Activated CD4-positive, CD25-positive, alpha-beta regulatory T cell treated with anti-CD3 and anti-CD28 coated beads, Interleukin-2, amount 50 U/mL, for 72 hours (primary cell): ENCODE measurements around the gene KIF25.
"Not testable (repeated sequence)": the region's sequence is repeated elsewhere in the genome, so short reads cannot be mapped to it uniquely, and the experiment has no call there.

ENCODE experiments used
- DNase-seq: peaks from one replicate; pipeline ENCODE4 v3.0.0; 2021

The KIF25 gene

GRCh38 chr6:168073937-168074730, 76.7 kb downstream of the KIF25 start:
- DNase-seq = no peak

DNA sequence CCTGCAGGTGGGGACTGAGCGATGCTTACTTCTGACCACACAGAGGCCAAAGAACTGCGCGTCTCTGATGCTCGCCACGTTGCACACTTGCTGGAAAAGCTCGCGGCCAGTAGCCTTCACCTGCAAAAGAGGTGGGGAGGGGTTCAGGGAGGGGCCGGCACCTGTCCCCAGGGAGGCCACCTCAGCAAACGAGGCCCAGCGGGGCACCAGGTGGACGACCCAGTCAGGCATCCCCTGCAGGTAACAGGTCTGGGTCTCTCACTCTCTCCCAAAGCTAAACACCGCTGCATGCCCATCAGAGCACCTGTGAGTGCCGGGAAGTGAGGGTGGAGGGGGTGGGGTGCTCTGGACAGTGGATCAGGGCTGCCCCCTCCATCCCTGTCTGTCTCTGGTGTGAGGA, 77.7 kb downstream of the KIF25 start:
- no peak for DNase-seq

- no peak for DNase-seq
Measured at GRCh38 chr6:168075787-168076202, 78.3 kb downstream of the KIF25 start.

DNA sequence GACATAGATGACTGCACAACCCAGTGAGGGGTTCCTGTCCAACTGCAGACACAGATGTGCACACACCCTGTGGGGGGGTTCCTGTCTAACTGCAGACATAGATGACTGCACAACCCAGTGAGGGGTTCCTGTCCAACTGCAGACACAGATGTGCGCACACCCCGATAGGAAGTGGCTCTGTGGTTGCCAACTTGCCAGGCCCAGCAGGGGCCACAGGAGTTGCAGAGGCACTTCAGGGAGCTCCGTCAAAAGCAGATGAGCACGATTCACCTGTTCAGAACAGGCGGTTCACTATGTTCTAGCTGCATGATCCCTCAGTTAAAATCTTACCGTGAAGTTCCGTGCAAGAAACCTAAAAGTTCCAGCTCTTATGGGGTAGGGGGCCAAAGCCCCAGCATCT, 79.9 kb downstream of the KIF25 start:
- not testable (repeated sequence) for DNase-seq

DNA sequence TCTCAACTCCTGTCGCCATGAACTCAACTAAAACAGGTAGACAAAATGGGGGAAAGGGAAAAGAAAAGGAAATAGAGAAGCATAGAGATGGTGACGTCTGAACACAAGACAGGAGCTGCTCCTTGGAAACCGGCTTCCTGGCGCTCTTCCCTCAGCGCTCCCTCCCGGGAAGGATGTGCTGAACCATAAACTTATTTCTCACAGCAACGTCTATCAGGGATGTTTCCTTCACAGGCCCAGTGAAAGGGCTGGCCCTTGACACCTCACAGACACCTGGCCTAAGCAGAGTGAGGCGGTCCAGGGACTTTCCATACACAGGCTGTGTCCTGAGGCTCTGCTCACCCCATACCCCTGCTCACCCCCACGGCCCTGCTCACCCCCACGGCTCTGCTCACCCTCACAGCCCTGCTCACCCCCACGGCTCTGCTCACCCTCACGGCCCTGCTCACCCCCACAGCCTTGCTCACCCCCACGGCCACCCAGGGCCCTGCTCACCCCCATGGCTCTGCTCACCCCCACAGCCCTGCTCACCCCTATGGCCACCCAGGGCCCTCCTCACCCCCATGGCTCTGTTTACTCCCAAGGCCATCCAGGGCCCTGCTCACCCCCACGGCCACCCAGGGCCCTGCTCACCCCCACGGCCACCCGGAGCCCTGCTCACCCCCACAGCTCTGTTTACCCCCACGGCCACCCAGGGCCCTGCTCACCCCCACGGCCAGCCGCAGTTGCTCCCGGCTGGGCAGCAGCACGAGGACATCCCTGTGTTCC, 80.9 kb downstream of the KIF25 start:
- DNase-seq = no peak

- no peak for DNase-seq
Measured at GRCh38 chr6:168078943-168079405, 81.5 kb downstream of the KIF25 start, which contains the start of gene FRMD1. Gene FRMD1, minus strand, starts transcription at chr6:168079212. Its CDS starts 118 bp downstream, at chr6:168079094.

- DNase-seq = no peak
Measured at GRCh38 chr6:168080393-168081077, 83.1 kb downstream of the KIF25 start.

DNA sequence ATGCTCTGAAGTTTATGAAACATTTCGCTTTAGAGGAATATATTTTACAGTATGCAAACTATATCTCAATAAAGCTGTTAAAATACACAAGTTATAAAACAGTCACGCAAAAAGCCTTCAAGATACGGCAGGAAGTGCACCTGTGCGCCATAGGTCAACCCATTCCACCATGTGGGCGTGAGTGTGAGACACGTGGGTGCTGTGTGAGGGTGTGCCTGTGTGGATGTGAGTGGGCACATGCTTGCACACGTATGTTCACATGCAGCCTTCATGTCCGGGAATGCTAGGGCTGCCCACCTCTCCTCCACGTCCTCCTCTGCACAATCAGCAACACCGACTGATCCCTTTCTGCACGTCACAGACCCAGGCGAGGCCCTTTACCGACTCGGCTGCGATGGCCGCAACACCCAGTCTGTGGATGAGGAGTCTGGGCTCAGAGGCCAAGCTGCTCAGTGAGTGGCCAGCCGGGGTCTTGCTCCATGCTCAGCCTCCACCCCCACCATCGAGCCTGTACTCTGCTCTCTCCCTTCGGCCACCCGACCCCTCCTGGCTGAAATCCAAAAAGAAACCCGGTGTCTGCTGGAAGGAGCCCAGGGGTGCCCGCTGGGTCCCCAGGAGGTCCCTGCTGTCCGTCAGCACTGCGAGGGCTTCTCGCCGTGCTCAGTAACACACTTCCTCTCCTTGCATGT, 84.5 kb downstream of the KIF25 start:
- DNase-seq = no peak

DNA sequence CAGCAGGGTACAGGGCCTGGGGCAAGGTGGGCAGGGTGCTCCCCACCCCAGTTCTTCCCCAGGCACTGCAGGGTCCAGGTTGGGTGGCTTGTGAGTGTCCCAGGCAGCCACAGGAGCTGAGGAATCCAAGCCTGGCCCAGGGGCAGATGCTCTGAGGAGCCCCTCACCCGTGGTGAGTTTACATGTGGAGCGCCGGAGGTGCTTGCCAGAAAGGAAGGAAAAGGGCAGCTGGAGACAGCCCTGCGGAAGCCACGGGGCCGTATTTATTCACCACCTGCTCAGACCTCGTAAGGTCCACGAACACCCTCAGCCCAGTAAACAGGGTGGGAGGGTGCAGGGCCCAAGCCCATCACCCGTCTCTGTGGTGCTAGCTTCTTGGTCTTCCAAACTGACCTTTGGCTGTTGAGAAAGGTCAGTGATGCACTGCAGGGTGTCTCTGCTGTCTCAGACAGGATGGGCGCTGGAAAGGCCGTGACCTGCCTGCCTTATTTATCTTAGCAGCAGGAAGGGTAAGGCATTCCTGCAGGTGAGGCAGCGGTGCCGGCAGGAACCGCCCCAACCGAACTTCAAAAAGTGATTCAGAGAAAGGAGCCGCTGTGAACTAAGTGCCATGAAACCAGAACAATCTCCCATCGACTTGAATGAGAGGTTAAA, 85.5 kb downstream of the KIF25 start:
- no peak for DNase-seq

GRCh38 chr6:168083514-168083885, 86.0 kb downstream of the KIF25 start:
- no peak for DNase-seq

GRCh38 chr6:168084465-168085160, 87.1 kb downstream of the KIF25 start:
- DNase-seq = no peak

GRCh38 chr6:168086066-168086465, 88.6 kb downstream of the KIF25 start:
- DNase-seq = no peak

- DNase-seq = no peak
Measured at GRCh38 chr6:168086616-168087015, 89.1 kb downstream of the KIF25 start.

GRCh38 chr6:168087436-168088160, 90.1 kb downstream of the KIF25 start:
- no peak for DNase-seq

- DNase-seq = no peak
Measured at GRCh38 chr6:168088161-168089053, 90.9 kb downstream of the KIF25 start.

GRCh38 chr6:168089186-168090063, 92.0 kb downstream of the KIF25 start:
- DNase-seq = no peak

DNA sequence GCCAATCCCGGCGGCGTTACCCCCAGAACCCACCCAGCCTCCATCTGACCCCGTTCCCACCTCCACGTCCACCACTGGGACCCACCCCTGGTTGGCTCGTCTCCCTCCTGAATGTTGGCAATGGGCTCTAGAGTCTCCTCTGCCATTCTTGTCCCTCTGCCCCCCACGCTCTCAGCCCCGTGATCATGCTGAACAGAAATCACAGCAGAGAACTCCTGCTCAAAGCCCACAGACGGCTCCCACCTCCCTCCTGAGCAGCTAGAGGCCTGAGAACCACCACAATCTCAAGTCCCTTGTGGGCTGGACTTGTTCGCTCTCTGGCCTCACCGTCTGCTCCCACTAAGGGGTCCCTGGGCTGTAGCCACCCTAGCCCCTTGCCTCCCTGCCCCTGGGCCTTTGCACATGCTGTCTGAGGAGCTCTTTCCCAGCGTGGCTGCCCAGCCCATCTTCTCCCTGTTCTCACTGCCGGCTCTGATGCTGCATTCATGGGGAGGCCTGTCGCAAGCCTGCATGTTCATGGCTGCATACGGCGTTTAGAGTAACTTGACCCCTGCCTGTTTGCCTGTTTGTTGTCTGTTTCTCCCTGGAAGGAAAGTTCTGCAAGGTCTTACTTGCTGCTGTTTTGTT, 92.7 kb downstream of the KIF25 start:
- no peak for DNase-seq

DNA sequence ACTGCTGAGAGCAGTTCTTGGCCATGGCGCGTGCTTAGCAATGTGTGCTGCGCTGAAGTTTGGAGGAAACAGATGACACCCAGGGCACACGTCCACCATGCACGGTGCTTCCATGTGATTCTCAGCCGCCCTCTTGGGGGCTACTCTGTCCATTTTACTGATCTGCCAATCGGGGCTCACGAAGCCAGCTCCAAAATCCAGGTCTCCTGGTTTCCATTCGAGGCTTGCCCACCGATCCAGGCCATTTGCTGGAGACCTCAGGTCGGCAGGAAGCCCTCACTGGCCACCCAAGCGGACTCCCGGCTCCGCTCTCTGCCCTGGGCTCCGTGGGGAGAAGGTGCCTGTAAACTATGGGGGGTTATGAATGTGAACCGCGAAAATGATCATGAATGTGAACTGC, 93.2 kb downstream of the KIF25 start:
- no peak for DNase-seq
